ENCODE results near the gene FRMD4A.

The FRMD4A gene

DNA sequence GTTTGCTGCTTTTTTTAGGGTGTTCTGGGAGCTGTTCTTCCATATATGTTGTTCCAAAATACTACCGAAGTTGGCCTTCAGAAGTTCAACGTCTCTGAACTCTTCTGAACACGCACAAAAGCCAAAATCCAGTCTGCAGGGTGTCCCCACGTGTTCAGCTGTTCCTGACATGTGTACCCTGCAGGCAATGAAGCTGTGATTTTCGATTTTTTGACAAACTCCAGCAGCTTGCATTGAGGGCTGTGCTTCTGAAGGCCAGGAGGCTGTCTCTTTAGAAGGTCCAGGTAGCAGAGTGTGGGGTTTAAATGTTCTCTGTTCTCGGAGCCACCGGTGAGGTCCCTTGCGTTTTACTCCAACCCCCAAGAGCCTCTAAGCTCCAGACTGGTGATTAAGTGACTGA, 598.9 kb downstream of the FRMD4A start:
- Mint-ChIP-seq H3K27me3 (peaks cover 2% of the 10 kb centered on the region), H3K36me3 (no peaks in the 10 kb centered on the region), H3K9me3 (no peaks in the 10 kb centered on the region), H3K27ac (no peak overlapping the region), H3K4me3 (no peak overlapping the region), H3K4me1 (no peaks in the 10 kb centered on the region)
- DNase-seq (ENCODE audit: low spot score in 2 of 2) (no peak), ATAC-seq (ENCODE audit: low read depth) (no peak)

GRCh38 chr10:13730956-13731355, 599.8 kb downstream of the FRMD4A start:
- no peaks in the 10 kb centered on the region for H3K4me1 Mint-ChIP-seq
- ATAC-seq (ENCODE audit: low read depth) (no peak), DNase-seq (ENCODE audit: low spot score in 2 of 2) (no peak)
- H3K4me3 Mint-ChIP-seq: no peak overlapping the region
- H3K36me3 Mint-ChIP-seq: no peaks in the 10 kb centered on the region
- no peaks in the 10 kb centered on the region for H3K9me3 Mint-ChIP-seq
- H3K27me3 Mint-ChIP-seq: peaks cover 2% of the 10 kb centered on the region
- no peak overlapping the region for H3K27ac Mint-ChIP-seq

DNA sequence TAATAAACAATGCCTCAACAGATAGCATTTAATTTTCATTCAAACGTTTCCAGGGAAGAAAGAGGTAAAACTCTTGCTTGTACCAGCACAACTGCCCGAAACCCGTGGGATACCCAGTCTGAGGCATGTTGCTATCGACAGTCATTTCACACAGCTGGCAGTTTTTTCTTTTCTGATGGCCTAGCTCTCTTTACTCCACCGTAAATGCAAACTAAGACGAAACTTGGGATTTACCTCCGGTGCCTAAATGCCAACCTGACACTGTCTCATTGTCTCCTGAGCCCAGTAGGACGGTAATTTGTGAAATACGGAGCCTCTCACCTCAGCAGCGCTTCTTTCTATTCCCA, 600.4 kb downstream of the FRMD4A start:
- H3K4me3 Mint-ChIP-seq: no peak overlapping the region
- ATAC-seq (ENCODE audit: low read depth) (no peak), DNase-seq (ENCODE audit: low spot score in 2 of 2) (no peak)
- H3K9me3 Mint-ChIP-seq: no peaks in the 10 kb centered on the region
- H3K27me3 Mint-ChIP-seq: peaks cover 2% of the 10 kb centered on the region
- H3K36me3 Mint-ChIP-seq: no peaks in the 10 kb centered on the region
- no peak overlapping the region for H3K27ac Mint-ChIP-seq
- no peaks in the 10 kb centered on the region for H3K4me1 Mint-ChIP-seq

DNA sequence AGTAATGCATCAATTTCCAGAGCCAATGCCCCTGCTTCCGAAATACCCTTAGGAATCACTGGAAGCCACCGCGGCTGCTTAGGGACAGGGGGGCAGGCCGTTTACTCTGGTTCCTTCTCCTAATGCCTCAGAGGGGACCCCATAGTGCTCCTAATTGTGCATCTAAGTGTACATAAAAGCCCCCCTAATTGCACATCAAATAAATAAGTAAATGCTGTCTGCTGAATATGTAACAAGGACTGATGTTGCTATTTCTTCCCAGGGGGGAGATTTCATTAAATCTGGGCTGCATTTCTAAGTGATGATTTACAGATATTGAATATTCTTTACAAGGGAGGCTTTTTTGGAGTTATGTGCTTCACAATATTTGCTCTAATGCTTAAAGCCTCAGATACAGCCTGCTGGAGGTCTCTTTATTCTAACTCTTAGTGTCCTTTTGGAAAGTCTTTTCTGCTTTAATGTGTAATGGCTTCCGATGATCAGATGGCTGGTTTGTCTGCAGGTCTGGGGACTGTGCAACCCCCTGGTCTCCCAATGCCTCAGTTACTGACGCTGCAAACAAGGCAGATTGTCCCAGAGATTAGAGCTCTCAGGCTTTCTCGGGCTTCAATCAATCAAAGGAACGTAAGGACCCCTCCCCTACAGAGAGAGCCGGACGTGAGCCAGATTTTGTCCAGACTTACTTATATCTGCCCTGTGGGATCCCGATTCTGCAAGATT, 601.0 kb downstream of the FRMD4A start:
- ATAC-seq (ENCODE audit: low read depth) (no peak), DNase-seq (ENCODE audit: low spot score in 2 of 2) (no peak)
- no peaks in the 10 kb centered on the region for H3K9me3 Mint-ChIP-seq
- H3K4me3 Mint-ChIP-seq: no peak overlapping the region
- no peaks in the 10 kb centered on the region for H3K36me3 Mint-ChIP-seq
- H3K27ac Mint-ChIP-seq: no peak overlapping the region
- no peaks in the 10 kb centered on the region for H3K4me1 Mint-ChIP-seq
- H3K27me3 Mint-ChIP-seq: peaks cover 2% of the 10 kb centered on the region

DNA sequence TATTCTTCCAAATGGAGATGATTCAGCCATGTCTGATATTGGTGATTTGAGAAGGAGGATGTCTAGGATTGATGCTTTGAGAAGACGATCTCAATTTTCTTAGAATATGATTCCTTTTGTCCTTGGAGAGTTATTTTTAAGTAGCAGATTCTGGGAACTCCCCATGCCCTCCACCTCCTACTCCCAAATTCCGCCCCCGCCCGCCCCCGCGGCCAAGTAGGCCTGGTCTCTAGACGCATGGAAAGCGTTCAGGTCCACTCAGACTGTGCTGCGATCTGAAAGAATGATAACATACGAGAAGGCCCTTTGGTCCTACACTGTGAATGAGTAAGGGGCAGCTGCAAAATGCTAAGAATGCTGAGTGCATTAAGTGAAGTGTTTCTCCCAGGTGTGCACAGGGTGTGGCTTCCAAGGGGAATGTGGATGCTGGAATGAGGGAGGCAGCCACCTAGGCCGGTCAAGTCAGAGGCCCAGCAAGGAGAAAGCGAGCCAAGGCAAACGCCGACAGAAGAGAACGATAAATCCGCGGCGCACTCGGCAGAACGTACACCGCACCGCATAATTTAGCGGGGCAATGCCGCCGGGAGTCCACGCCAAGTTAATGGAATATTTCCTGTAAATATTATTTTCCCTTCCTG, 601.7 kb downstream of the FRMD4A start:
- H3K36me3 Mint-ChIP-seq: no peaks in the 10 kb centered on the region
- no peak overlapping the region for H3K4me3 Mint-ChIP-seq
- no peaks in the 10 kb centered on the region for H3K9me3 Mint-ChIP-seq
- no peak for DNase-seq (ENCODE audit: low spot score in 2 of 2)
- H3K4me1 Mint-ChIP-seq: no peaks in the 10 kb centered on the region
- no peak overlapping the region for H3K27ac Mint-ChIP-seq
- H3K27me3 Mint-ChIP-seq: peaks cover 2% of the 10 kb centered on the region
- no peak for ATAC-seq (ENCODE audit: low read depth)

DNA sequence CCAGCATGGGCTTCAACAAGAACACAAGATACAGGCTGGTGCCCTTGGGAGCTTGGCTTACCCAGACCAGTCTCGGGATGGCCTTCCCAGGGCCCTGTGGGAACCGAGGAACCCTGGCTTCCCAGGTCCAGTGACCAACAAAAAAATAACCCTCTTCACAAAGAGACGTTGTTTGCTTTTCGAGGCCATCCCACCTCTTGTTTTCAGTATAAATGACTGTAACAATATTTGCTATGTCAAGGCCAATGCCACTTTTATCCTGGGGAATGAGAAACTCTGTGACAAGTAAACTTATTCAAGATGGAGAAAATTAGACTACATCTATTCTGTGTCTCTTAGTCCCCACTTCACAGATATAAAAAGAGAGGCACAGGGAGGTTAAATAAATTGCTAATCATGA, 605.1 kb downstream of the FRMD4A start:
- Mint-ChIP-seq H3K9me3 (no peaks in the 10 kb centered on the region), H3K27me3 (no peaks in the 10 kb centered on the region), H3K4me1 (no peaks in the 10 kb centered on the region), H3K27ac (no peak overlapping the region), H3K36me3 (no peaks in the 10 kb centered on the region), H3K4me3 (no peak overlapping the region)
- ATAC-seq (ENCODE audit: low read depth) (no peak), DNase-seq (ENCODE audit: low spot score in 2 of 2) (no peak)

DNA sequence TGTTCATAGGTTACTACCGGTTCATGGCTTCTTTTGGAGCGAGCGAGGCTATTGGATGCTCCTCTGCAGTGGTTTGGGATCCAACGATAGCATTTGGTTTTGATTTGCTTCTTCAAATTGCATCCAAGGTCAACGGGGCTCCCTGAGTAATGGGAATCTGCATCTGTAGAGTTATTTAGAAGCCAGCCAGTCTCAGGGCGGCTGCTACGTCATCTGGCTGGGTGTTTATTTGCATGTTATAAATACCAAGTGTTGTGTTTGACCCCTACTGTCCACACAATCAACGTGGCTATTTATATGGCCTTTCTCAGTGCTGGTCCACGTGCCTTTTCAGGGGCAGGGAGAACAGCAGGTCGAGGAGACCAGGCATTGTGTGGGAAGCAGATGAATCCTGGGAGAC, 606.2 kb downstream of the FRMD4A start:
- Mint-ChIP-seq H3K36me3 (no peaks in the 10 kb centered on the region), H3K27ac (no peak overlapping the region), H3K9me3 (peaks cover 3% of the 10 kb centered on the region), H3K27me3 (peaks cover 2% of the 10 kb centered on the region), H3K4me3 (no peak overlapping the region), H3K4me1 (no peaks in the 10 kb centered on the region)
- DNase-seq (ENCODE audit: low spot score in 2 of 2): no peak
- ATAC-seq (ENCODE audit: low read depth): no peak

DNA sequence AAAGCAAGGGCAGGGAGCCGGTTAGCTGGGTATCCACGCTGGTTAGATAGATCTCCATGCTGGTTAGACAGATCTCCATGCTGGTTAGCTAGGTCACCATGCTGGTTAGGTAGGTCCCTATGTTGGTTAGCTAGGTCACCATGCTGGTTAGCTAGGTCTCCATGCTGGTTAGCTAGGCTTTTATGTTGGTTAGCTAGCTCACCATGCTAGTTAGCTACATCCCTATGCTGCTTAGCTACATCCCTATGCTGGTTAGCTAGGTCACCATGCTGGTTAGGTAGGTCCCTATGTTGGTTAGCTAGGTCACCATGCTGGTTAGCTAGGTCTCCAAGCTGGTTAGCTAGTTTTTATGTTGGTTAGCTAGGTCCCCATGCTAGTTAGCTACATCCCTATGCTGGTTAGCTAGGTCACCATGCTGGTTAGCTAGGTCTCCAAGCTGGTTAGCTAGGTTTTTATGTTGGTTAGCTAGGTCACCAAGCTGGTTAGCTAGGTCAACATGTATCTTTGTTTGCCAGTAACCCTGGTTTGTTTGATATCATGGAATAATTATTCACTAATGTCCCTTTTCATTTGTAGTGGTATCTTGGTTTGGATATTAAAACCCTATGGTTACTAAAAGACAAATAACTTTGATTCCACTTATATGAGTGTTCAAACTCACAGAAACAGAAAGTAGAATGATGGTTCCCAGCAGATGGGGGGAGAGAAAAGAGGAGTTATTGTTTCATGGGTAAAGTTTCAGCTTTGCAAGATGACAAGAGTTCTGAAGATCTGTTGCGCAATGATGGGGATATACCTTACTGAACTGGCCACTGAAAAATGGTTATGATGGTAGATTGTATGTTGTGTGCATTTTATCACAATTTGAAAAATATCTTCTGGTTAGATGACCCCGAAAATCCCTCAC, 607.7 kb downstream of the FRMD4A start:
- Mint-ChIP-seq H3K4me3 (no peak overlapping the region), H3K36me3 (no peaks in the 10 kb centered on the region), H3K9me3 (peaks cover 3% of the 10 kb centered on the region), H3K4me1 (peaks cover 6% of the 10 kb centered on the region), H3K27me3 (peaks cover 2% of the 10 kb centered on the region), H3K27ac (no peak overlapping the region)
- DNase-seq (ENCODE audit: low spot score in 2 of 2) (no peak), ATAC-seq (ENCODE audit: low read depth) (no peak)

- Mint-ChIP-seq H3K4me1 (peaks cover 11% of the 10 kb centered on the region), H3K4me3 (no peak overlapping the region), H3K9me3 (peaks cover 3% of the 10 kb centered on the region), H3K36me3 (no peaks in the 10 kb centered on the region), H3K27me3 (peaks cover 2% of the 10 kb centered on the region), H3K27ac (no peak overlapping the region)
- DNase-seq (ENCODE audit: low spot score in 2 of 2): no peak
- no peak for ATAC-seq (ENCODE audit: low read depth)
These were observed 609.2 kb downstream of the FRMD4A start for GRCh38 chr10:13721486-13721885.

DNA sequence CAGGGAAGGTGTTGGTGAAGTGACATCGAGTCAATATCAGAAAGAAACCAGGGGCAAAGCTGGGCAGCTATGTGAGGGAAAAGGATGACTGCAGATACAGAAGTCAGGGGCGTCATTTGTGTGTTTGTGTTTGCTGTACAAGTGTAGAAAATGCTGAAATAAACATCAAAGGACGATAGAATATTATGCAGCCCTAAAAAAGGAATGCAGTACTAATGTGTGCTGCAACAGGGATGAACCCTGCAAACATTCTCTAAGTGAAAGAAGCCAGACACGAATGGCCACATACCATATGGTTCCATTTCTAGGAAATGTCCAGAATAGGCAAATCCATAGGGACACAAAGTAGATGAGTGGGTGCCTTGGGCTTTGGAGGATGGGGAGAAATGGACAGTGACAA, 610.0 kb downstream of the FRMD4A start:
- DNase-seq (ENCODE audit: low spot score in 2 of 2) (no peak), ATAC-seq (ENCODE audit: low read depth) (no peak)
- H3K4me3 Mint-ChIP-seq: no peak overlapping the region
- peaks cover 3% of the 10 kb centered on the region for H3K9me3 Mint-ChIP-seq
- peaks cover 11% of the 10 kb centered on the region for H3K4me1 Mint-ChIP-seq
- no peak overlapping the region for H3K27ac Mint-ChIP-seq
- H3K27me3 Mint-ChIP-seq: peaks cover 2% of the 10 kb centered on the region
- H3K36me3 Mint-ChIP-seq: no peaks in the 10 kb centered on the region

DNA sequence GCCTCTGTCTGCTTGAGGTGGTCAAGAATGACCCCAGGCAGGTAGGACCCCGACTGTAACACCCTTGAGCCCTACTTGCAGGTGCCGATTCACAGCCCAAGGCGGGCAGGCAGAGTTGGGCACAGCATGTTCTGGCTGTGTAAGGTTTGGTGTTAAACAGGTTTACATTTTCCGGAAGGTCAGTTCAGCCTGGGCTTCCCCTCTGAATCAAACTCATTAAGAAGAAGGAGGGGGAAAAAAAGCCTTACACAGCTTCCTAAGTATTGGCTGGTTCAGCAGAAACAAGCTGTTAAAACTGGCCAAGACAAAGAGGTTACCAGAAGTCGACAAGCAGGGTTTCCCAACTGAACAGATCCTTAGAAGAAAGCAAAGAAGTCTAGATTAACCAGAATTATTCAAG, 611.3 kb downstream of the FRMD4A start:
- Mint-ChIP-seq H3K4me3 (no peak overlapping the region), H3K36me3 (no peaks in the 10 kb centered on the region), H3K27ac (no peak overlapping the region), H3K27me3 (peaks cover 2% of the 10 kb centered on the region), H3K9me3 (peaks cover 3% of the 10 kb centered on the region), H3K4me1 (peaks cover 11% of the 10 kb centered on the region)
- ATAC-seq (ENCODE audit: low read depth): no peak
- DNase-seq (ENCODE audit: low spot score in 2 of 2): no peak

DNA sequence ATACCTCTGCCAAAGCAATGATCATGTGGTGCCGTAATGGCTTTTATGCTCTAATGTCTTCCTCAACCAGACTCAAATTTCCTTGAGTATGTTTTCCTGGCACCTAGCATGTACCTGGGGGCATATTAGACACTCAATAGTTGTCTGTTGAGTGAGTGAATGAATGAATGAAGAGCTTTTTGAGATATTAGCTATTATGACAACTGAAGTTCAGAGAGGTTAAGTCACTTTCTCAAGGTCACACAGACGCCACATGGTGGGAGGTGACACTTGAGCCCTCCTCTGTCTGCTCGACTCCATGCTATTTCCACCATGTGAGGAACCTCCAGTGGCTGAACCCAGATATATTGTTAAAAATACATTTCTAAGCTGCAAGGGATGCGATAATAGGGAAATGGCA, 611.9 kb downstream of the FRMD4A start:
- Mint-ChIP-seq H3K27ac (no peak overlapping the region), H3K36me3 (no peaks in the 10 kb centered on the region), H3K4me3 (peak overlapping the region; percentile 78), H3K9me3 (peaks cover 3% of the 10 kb centered on the region), H3K27me3 (peaks cover 2% of the 10 kb centered on the region), H3K4me1 (peaks cover 11% of the 10 kb centered on the region)
- ATAC-seq (ENCODE audit: low read depth) (no peak), DNase-seq (ENCODE audit: low spot score in 2 of 2) (no peak)

GRCh38 chr10:13717936-13718772, 612.6 kb downstream of the FRMD4A start:
- H3K27me3 Mint-ChIP-seq: peaks cover 2% of the 10 kb centered on the region
- H3K9me3 Mint-ChIP-seq: peaks cover 3% of the 10 kb centered on the region
- H3K4me1 Mint-ChIP-seq: peaks cover 15% of the 10 kb centered on the region
- H3K27ac Mint-ChIP-seq: peak overlapping the region; percentile 20
- H3K4me3 Mint-ChIP-seq: peak overlapping the region; percentile 78
- H3K36me3 Mint-ChIP-seq: no peaks in the 10 kb centered on the region
- peak in 1 of 2 donors; percentile 19 for DNase-seq (ENCODE audit: low spot score in 2 of 2)
- ATAC-seq (ENCODE audit: low read depth): peak; percentile 28

DNA sequence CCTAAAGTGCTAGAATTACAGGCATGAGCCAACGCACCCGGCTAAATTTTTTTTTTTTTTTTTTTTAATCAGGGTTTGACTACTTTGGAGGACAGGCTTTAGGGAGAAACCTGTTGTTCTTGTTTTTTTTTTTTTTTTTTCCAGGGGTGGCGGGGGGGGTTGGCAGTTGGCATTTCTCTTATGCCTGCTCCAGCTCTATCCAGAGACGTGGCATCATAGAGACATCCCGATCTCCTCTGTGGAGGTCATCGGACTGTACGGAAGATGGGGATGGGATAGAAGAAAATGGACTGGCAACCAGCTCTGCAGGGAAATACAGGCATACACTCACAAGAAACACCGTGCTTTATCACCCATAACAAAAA, 613.2 kb downstream of the FRMD4A start:
- Mint-ChIP-seq H3K27ac (peak overlapping the region; percentile 20), H3K27me3 (peaks cover 2% of the 10 kb centered on the region)
- ATAC-seq (ENCODE audit: low read depth): no peak

More for the DNA sequence above, 613.2 kb downstream of the FRMD4A start:
- peaks cover 3% of the 10 kb centered on the region for H3K9me3 Mint-ChIP-seq
- H3K36me3 Mint-ChIP-seq: no peaks in the 10 kb centered on the region
- peak overlapping the region; percentile 78 for H3K4me3 Mint-ChIP-seq
- H3K4me1 Mint-ChIP-seq: peaks cover 21% of the 10 kb centered on the region
- DNase-seq (ENCODE audit: low spot score in 2 of 2): no peak

Measured in memory B cell (primary cell).